Mammary epithelial cell (primary cell): Measurements from ENCODE around the gene RASSF6.

Source experiments
- EZH2 ChIP-seq: IDR thresholded peaks from 2 replicates; pipeline ENCODE4 v1.6.1; 2012; ENCODE audit warnings: low read length, inconsistent platforms, borderline replicate concordance
- TF ChIP-seq, protein P1 (sequence below), 2 donors: IDR thresholded peaks in 1 of 2; conservative IDR thresholded peaks in 1 of 2; 2 replicates each; pipeline ENCODE4 v1.5.1; 2011 to 2012; ENCODE audit warnings: inconsistent platforms in 2 of 2, low read length in 2 of 2, mild to moderate bottlenecking in 2 of 2, control low read depth in 1 of 2, low read depth in 1 of 2; ENCODE audit not compliant: insufficient read depth in 1 of 2; ENCODE audit errors: extremely low read depth in 1 of 2

GRCh38 chr4:73661646-73662119 is 41.4 kb upstream of the RASSF6 start:
- TF ChIP-seq, protein P1, sequence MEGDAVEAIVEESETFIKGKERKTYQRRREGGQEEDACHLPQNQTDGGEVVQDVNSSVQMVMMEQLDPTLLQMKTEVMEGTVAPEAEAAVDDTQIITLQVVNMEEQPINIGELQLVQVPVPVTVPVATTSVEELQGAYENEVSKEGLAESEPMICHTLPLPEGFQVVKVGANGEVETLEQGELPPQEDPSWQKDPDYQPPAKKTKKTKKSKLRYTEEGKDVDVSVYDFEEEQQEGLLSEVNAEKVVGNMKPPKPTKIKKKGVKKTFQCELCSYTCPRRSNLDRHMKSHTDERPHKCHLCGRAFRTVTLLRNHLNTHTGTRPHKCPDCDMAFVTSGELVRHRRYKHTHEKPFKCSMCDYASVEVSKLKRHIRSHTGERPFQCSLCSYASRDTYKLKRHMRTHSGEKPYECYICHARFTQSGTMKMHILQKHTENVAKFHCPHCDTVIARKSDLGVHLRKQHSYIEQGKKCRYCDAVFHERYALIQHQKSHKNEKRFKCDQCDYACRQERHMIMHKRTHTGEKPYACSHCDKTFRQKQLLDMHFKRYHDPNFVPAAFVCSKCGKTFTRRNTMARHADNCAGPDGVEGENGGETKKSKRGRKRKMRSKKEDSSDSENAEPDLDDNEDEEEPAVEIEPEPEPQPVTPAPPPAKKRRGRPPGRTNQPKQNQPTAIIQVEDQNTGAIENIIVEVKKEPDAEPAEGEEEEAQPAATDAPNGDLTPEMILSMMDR (conservative IDR thresholded peaks at IDR 0.05 in 1 of 2, IDR thresholded peaks at IDR 0.05 in 1 of 2; ENCODE audit: extremely low read depth in 1 of 2, insufficient read depth in 1 of 2, low read depth in 1 of 2, low read length in 2 of 2) = peak; percentile 11 to 23
- no peak for TF ChIP-seq EZH2
